ENCODE data around the gene SYNDIG1.

Gene SYNDIG1

DNA sequence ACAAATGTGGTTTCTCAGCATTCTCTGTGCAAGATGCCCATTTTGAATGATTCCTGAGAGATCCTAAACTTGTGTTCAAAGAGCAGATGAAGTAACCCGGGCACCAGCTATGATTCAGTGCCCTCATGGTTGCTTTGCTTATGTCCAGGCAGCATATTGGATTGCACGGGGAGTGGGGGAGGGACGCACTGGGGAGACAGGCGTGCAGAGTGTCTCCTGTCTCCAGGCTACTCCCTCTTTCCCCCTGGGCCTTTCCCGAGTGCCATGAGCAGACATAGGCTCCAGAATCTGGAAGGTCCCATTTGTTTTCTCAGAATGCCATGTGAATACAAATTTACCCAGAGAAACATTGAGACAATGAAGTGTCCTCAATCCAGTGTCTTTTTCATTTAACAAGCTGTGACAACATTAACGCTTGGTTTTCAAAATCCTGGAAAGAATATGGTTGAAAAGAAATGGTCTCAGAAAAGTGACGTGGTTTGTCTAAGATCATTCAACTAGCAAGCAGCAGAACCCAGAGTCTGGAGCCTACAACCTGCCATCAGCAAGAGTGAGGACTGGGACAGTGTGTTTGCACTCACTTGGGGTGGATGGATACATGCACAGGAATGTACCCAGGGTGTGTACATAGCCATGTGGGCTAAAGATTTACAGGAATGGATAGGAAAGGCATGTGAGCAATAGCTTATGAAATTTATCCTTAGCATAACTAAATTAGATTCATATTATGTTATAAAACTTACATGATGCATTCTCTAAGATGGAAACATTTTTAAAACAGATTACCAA, 4.2 kb downstream of the SYNDIG1 start:
- DNase-seq, result peak; percentile 59

DNA sequence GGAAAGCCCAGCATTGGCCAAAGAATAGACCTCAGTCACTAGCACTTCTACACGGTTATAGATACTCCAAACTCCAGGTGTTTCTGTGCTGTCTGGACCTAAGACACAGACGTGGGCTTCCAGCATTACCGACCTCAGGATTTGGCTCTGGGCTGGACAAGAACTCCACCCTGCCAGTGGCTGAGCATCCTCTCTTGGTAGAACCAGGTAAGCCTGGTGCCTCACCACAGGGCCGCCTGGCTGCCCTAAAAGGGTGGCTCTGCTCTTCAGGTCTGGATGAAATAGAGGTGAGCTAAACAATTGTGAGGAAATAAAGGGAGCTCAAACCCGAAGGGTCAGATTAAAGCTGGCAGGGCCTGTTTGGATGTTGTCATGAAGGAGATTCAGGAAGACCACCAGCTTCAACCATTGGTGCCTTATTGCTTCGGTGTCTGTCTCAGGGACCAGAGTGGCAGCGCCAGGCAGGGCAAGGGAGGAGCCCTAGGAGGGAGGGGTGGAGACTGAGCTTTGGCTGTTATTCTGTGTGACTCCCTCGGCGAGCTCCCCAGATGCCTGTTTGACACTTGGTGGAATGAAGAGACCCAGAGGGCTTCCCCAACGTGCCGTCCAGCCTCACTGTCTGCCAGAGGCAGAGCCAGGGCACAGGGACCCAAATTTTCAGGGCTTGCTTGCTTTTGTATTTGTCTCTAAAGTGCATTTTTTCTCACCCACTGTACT, 8.6 kb downstream of the SYNDIG1 start:
- no peak for DNase-seq

DNA sequence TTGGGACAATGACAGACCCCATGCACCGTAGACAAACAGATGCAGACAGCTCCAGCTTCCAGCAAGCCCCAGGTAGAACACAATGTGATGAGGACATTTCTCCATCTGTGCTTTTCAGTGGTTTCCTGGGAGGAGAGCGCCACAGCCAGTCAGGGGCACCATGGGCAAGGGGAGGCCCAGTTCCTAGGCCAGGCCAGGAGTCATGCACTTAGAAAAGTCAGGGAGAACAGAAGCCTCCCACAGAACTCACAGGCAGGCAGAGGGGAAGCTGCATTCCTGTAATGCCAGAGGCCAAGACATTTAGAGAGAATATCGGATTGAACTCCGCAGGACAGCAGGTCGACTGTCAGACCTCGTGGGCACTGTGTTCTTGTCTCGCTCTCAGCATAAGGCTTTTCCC, 9.2 kb downstream of the SYNDIG1 start:
- DNase-seq, result no peak

DNA sequence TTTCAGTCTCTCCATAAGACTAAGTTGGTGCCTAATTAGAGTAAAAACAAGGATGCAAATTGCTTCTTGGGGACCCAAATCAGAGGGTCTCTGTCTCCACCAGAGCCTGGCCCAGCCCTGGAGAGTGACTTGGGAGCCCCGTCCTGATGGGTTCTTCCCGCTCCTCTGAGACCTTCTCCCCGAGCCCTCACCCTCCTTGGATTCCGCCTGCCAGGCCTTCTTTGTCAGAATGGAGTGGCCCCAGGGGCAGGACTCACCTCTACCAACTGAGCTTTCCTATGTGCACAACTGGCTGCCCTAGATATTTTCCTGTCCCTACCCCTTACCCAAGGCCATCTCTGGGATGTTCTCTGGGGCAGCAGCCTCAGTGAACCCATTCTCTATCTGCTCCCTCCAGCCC, 9.7 kb downstream of the SYNDIG1 start:
- DNase-seq, result no peak

DNA sequence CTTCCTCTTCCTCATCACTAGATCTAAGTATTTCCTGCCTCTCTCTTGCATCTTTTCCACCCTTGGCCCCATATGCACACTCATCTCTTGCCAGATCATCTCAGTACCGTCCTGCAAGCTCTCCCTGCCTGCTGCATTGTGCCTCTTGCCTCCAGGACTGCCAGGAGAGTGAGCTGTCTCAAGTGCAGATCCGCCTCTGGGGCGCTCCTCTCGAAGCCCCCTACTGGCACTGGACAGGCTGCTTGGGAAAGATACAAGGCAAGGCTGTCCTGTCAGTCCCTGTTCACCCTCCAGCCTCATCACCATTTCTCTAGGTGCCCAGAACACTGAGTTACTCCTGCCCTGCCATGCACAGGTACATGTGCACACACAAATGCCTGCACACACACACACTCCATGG, 10.2 kb downstream of the SYNDIG1 start:
- DNase-seq, result no peak

DNA sequence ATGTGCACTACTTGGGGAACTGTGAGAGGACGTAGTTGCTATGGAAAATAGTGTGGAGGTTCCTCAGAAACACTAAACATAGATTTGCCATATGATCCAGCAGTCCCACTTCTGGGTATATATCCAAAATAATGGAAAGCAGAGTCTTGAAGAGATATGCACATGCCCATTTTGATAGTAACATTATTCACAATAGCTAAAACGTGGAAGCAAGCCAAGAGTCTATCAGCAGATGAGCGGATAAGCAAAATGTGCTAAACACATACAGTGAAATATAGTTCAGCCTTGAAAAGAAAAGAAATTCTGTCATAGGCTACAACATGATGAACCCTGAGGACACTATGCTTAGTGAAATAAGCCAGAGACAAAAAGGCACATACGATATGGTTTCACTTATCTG, 11.1 kb downstream of the SYNDIG1 start:
- DNase-seq, result no peak

DNA sequence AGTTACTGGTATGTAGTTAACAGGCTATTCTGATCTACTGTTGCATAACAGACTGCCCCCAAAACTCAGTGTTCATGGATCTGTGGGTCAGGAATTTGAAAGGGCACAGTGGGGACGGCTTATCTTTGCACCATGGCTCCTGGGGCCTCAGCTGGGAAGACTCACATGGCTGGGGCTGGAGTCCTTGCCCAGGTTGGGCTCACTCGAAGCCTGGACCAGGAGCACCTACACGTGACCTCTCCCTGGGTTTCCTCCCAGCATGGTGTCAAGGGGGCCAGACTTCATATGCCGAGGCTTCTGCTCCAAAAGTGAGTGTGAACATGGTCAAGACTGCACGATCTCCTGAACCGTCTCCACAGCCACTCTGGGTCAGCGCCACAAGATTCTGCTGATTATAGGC, 11.7 kb downstream of the SYNDIG1 start:
- DNase-seq, result no peak

DNA sequence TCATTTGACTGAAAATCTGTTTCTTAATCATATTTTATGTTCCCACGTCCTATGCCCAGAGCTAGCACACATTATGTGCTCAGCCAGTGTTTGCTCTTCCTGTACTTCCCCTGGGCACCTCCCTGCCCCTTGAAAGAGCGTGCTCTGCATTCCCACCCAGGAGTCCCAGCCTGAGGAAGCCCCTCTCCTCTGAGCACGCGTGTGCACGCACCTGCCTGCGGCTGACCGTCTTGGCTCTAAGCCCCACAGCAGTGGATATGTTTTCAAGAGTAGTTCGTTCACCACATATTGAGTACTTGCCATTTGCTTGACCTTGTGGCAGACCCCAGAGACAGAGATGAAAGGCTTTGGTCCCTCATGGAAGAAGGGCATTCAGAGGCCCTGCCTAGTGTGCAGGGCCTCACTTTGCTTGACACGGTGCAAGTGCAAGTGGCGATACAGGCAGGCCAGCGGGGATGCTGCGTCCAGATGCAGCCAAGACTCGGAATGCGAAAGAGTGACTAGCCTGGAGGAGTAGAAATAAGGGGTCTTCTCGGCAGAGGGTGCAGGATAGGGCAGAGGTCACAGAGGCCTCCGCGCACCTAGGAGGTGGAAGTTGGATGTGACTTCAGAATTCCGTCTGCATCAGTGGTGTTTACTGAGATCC, 14.1 kb downstream of the SYNDIG1 start:
- no peak for DNase-seq

DNA sequence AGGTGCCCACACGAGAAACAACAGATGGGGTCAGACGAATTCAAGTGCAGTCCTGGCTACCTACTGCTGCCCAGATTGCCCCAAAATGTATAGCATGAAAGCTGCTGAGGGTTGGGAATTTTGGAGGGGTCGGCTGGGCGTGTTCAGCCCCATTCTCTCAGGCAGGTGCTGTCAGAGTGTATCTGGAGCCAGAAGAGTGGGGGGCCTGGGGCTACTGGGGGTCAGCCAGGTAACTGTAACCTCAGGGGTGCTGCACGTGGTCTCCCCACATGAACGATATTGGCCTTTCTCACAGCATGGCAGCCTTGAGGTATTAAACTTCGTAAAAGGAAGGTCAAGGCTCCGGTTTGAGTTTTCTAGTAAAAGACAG, 14.6 kb downstream of the SYNDIG1 start:
- DNase-seq, result no peak

DNA sequence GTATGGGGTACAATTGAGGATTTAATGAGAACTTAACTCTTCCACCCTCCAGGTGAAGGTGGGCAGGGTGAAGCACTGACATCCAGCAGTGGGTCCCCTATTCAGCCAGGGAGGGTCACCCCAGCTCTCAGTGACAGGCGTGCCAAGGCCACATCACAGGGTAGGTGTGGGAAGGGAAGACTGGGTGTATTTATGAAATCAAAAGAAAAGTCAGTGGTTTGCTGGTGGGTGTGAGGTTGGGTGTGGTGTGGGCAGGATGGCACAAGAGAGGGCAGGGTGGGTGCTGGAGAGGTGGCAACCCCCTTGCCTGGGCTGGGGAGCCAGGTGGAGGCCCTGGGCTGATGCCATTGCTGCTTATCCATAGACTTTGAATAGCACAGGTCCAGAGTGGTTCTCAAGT, 16.6 kb downstream of the SYNDIG1 start:
- no peak for DNase-seq

DNA sequence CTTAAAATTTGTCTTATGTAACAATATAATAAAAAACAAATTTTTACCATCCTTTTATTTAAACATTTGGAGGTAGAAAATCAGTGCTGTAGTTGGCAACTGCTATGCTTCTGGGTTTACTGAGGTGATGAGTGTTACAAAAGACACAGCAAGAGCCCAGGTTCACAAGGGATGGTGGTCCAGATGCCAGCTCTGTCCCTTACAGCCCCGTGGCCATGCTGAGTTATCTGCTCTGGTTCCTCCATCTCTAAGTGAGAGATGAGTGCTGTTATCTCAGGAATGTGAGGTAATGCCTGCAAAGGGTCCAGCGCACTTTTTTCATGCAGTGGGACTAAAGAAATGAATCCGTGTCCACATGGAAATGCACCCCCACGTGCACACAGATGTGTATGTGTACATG, 17.8 kb downstream of the SYNDIG1 start:
- no peak for DNase-seq

DNA sequence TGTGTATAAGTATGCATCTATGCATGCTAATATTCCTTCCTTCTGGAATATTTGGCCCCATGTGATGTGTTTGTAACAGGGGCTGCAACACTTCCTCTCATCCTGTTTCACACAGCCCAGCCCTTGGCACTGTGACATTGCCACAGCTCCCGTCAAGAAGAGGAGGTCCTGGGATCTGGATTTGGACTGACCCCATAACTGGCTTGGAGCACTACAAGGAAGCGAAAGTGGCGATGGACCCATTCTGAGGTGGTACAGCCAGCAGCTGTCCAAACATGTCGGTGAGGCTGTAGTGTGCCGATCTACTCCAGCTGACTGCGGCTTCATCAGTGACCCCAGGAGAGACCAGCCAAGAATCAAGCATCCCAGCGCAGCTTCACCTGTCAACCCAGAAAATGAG, 18.2 kb downstream of the SYNDIG1 start:
- no peak for DNase-seq

DNA sequence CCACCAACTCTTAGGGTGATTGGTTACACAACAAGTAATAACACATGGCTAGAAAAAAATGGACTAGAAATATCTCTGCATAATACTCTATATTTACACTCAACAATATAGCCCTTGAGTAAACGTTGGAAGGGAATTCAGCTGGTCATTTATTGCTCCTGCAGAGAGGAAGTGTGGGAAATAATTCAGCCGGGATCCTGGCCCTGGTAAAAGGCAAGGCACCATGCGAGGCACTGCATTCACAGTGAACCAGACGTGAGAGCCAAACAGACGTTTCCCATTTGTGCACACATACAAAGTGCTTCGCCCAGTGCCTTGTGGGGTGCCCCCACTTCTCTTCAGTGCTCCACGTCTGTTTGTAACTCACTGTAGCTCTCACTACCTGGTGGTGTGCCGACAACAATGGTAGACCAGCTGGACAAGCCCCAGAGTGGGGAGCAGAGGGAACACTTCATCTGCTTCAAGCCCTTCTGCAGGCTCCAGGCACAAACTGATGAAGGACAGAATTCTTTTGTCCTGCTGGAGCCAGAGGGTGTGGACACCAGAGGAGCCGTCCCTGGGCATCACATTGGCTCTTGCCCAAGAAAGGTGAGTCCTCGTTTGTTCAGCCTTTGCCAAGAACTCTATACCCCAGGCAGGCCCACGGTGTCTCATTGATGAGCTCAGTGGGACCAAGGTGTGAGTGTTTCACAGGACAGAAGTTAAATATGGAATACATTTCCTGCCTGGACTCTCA, 18.8 kb downstream of the SYNDIG1 start:
- DNase-seq, result no peak

DNA sequence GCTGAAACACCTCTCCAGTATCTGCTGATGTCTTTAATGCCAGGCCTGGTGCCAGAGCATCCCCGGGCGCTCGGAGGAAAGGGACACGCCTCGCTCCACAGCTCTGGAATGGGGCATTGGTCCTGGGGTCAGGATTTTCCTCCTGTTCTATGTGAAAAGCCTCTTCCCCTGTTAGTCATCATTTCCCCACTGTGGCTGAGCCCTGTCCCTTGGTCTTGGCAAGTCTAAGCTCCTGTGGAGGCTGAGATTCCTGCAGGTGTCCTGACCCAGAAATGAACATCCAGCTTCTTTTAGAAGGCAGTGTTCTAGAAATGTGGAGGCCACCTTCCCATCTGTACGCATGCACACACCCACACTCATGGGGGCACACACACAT, 19.4 kb downstream of the SYNDIG1 start:
- DNase-seq, result no peak

DNA sequence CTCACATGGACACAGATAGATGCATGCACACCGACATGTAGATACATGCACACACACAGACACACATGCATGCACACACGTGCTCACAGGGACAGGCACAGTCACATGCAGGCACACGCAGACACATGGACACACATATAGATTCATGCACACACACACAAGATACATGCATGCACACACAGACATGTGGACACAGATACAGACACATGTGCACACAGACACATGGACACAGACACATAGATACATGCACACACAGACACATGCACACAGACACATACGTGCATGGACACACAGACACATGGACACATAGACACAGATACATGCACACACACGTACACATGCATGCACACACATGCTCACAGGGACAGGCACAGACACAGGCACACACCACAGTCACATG, 19.8 kb downstream of the SYNDIG1 start:
- no peak for DNase-seq

DNA sequence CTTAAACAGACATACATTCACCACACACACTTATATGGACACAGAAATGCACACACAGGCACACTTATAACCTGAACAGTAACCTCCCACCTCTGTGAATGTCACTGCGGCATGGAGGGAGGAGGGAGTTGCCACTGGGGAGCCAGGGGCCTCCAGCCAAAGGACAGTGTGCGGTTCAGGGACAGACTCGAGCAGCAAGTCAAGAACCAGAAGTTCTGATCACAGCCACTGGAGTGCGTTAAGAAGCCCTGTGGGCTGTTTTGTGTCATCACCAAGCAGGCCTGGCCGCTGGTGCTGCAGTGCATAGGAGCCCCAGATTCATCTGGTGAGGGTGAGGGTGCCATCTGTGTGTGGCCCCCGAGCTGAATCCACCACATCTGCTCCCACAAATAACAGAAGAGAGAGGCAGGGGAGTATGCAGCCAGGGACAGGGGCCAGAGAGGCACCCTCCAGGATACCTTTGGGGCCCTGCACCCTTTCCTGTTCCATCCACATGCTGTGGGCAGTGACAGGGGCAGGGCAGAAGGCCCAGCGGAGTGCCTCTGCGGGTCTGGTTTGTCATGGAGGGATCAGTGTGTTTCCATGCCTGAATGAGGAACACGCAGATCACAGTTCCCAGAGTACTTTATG, 20.3 kb downstream of the SYNDIG1 start:
- DNase-seq, result no peak

DNA sequence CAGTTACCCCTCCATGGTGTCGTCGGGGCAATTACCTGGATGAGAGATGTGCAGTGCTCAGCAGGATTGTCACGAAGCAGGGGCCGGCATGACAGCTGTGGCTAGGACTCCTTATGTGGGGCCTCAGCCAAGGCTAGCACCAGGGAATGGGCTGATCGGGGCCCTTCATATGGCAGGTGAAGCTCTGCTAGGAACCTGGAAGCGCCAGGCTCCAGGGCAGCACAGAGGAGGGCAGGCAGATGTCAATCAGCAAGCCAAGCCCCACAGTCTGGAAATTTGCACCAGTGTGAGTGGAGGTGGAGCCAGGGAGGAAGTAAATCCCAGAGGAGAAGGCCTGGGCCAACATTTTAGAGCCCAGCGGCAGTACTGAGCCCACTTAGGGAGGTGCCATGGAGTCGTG, 21.2 kb downstream of the SYNDIG1 start:
- DNase-seq, result no peak

DNA sequence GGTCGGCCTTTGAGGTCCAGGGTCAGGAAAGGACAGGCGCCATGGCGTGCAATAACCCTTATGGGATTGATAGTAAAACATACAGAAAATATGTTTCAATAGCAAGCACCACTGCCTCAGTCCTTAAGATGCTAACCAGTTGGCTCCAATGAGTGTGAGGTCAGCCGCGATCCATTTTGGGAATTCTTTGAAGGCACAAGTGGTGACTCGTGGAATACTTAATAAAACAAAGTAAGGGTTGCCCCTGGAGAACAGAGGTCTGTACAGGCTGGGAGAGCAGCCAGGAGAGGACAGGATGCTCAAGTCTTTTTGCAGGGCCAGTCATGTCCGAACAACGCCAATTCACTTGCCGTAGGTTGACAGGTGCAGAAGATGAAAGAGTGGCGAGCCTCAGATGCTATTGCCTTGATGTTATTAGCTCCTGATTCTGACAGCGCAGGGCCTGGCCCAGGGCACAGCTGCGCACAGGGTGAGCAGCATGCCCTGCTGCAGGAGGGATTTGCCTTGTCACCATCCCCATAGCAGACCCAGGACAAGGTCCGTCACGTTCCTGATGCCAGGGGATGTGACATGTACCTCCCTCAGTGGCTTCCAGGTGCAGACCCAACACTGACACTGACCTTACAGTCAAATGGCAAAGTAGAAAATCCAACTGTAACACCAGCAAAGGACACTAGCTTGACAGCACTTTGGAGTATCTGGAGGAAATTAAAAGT, 21.8 kb downstream of the SYNDIG1 start:
- DNase-seq, result peak; percentile 74

DNA sequence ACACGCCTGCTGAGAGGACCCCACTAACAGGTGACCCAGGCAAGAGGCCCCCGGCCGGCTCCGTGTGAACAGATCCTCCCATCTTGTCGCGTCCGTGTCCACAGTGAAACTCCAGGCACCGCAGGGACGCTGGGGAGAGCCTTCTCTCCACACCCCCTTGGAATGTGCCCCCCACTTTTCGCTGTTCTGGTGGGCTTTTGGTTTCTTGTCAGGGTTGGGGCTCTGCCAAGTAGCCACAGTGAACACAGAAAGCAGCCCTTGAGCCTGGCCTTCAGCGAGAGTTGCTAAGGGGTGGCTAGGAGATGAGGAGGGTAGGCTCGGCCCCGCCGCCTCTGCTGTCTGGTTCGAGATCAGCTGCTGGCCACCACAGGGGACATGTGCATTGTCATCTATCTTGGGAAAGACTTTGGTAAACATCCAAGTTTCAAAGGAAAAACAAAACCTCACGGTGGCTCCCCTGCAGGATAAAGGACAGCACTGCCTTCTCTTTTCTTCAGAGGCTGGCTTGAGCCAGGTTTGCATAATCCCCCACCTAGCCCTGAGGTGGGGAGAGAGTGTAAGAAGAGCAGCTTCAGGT, 22.7 kb downstream of the SYNDIG1 start:
- DNase-seq, result peak; percentile 34

DNA sequence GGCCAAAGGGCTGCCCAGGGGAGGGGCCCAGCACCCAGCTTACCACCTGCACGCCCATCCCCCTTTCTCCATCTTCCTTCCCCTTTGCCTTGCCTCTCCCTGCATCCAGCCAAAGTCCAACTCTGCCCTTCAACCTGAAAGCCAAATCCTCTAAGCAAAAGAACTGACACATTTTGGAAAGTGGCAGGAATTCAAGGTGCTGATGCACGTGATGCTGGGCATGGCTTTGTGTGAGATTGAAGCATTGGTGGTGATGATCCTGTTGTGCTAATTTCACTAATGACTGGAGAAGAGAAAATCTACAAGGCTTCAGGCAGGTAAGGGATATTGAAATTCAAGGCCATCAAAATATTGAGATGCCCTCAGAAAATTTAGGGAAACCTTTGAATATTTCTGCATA, 23.3 kb downstream of the SYNDIG1 start:
- DNase-seq, result no peak

DNA sequence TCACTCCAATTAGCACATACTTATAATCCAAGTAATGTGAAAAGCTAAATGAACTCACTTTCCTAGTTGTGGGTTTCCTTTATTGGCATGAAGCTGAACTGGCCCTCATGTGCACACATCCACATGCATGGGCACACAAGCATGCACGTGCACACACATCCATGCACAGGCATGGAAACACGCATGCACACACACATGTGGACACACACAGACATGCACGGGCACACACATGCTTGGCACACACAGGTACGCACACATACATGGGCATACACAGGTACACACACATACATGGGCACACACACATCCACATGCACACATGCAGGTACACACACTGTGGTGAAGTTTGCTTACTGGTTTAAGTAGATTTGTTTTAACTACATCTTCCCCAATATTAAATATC, 23.8 kb downstream of the SYNDIG1 start:
- DNase-seq, result no peak
